Heart left ventricle (tissue), 13 donors: ENCODE measurements around the gene KCTD10.

Source experiments
- POLR2A ChIP-seq, 2 donors: fragments of 450-650 bp; IDR thresholded peaks; one replicate each; pipeline ENCODE4 v1.6.1; 2017; ENCODE audit warnings: antibody characterized with exemption in 2 of 2, mild to moderate bottlenecking in 2 of 2, moderate library complexity in 2 of 2
- TF ChIP-seq, protein P1 (sequence below), 12 donors: fragments of 200-600 bp; sonication (generic) in 4 of 12; IDR thresholded peaks; one replicate each; pipeline versions ENCODE4 v1.5.0 to v1.8.0; 2018 to 2022; ENCODE audit warnings: antibody characterized with exemption in 12 of 12, mild to moderate bottlenecking in 5 of 12
- donor health status: ischemic (EF 13 %, LVEDD 7.1; RV severe dilation, severe dysfunction).
- donor health status: DM: no; HTN: yes; CAD: no.
- donor health status: DM: no; HTN: no; CAD: no.
- donor health status: ischemic (EF 25% LVEDD 6.9; RV normal size, moderate dysfunction).
- donor health status: ischemic (EF 25% LVEDD 5.7; RV mildly dilated, moderate dysfunction).
- donor health status: ischemic (EF 35%, LVEDD 5.7; RV mildly dilated, moderate dysfunction).
- donor health status: nonischemic (EF 11% LVEDD 7.7; RV severe dilation, severe dysfunction).
- donor health status: DM: yes; HTN: yes; CAD: no.
- donor health status: PGD.
- donor health status: ischemic (EF 29% LVEDD 5.4; RV normal size, mild dysfunction).
- donor health status: nonischemic (EF 23%, LVEDD 6.1; RV moderate dilation, normal function).

DNA sequence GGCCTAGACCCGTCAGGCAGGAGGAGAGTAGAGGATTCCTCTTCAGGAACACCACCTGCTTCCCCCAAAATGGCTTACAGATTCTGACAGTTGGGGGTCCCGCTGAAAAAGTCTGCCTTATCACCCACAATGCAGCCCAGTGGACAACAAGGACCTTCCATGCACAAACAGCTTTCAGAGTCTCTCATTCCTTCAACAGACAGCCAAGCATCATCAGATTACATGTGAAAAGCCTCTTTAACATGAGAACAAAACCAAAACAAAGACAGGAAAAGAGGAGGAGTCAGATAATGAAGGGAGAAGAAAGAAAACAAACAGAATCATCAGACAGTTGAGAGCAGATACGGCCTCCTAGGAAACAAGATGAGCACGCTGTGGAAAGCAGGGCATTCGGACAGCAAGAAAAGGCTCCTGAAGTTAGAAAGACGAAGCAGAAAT lies 18.3 kb downstream of the KCTD10 start:
- no peak for TF ChIP-seq POLR2A (IDR thresholded peaks at IDR 0.05)
- TF ChIP-seq, protein P1, sequence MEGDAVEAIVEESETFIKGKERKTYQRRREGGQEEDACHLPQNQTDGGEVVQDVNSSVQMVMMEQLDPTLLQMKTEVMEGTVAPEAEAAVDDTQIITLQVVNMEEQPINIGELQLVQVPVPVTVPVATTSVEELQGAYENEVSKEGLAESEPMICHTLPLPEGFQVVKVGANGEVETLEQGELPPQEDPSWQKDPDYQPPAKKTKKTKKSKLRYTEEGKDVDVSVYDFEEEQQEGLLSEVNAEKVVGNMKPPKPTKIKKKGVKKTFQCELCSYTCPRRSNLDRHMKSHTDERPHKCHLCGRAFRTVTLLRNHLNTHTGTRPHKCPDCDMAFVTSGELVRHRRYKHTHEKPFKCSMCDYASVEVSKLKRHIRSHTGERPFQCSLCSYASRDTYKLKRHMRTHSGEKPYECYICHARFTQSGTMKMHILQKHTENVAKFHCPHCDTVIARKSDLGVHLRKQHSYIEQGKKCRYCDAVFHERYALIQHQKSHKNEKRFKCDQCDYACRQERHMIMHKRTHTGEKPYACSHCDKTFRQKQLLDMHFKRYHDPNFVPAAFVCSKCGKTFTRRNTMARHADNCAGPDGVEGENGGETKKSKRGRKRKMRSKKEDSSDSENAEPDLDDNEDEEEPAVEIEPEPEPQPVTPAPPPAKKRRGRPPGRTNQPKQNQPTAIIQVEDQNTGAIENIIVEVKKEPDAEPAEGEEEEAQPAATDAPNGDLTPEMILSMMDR (IDR thresholded peaks at IDR 0.05): no peak
